ENCODE measurements around the gene DYNC1H1.

DNA sequence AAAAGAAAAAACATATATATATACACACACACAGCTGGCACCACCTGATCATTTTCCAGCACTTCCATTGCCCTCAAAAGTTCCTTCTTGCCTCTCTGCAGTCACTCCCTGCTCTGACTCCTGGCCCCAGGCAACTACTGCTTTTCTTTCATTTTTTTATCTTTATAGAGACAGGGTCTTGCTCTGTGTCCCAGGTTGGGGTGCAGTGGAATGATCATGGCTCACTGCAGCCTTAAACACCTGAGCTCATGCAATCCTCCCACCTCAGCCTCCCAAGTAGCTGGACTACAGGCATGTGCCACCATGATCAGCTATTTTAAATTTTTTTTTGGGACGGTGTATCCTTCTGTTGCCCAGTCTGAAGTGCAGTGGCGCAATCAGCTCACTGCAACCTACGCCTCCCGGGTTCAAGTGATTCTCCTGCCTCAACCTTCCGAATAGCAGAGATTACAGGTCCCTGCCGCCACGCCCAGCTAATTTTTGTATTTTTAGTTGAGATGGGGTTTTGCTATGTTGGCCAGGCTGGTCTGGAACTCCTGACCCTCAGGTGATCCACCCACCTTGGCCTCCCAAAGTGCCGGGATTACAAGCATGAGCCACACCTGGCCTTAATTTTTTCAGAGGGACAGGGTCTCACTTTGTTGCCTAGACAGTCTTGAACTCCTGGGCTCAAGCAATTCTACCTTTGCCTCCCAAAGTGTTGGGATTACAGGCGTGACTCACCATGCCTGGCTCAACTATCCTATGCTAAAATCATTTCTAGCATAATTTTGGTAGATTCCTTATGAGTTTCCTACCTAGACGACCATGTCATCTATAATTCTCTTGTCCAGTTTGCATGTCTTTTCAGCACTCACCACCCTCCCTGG is 114.7 kb downstream of the DYNC1H1 start:
- TF ChIP-seq, protein P1, sequence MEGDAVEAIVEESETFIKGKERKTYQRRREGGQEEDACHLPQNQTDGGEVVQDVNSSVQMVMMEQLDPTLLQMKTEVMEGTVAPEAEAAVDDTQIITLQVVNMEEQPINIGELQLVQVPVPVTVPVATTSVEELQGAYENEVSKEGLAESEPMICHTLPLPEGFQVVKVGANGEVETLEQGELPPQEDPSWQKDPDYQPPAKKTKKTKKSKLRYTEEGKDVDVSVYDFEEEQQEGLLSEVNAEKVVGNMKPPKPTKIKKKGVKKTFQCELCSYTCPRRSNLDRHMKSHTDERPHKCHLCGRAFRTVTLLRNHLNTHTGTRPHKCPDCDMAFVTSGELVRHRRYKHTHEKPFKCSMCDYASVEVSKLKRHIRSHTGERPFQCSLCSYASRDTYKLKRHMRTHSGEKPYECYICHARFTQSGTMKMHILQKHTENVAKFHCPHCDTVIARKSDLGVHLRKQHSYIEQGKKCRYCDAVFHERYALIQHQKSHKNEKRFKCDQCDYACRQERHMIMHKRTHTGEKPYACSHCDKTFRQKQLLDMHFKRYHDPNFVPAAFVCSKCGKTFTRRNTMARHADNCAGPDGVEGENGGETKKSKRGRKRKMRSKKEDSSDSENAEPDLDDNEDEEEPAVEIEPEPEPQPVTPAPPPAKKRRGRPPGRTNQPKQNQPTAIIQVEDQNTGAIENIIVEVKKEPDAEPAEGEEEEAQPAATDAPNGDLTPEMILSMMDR (conservative IDR thresholded peaks at IDR 0.05; ENCODE audit: low read depth, low read length) = no peak
- TF ChIP-seq EZH2 (IDR thresholded peaks at IDR 0.05; ENCODE audit: low read length, unreplicated experiment) = no peak
